ENCODE data around the gene NLRC3.
A peak's percentile ranks its signal among the peaks of the same experiment; 100 is the strongest.

The NLRC3 gene

GRCh38 chr16:3580251-3580651 is 3.0 kb upstream of the NLRC3 start:
- no peak for TF ChIP-seq CTCF (IDR thresholded peaks at IDR 0.05; ENCODE audit: borderline replicate concordance, insufficient read depth, low read depth, low read length)
- no peak overlapping the region for H3K4me3 ChIP-seq (ENCODE audit: low read depth, low read length)

DNA sequence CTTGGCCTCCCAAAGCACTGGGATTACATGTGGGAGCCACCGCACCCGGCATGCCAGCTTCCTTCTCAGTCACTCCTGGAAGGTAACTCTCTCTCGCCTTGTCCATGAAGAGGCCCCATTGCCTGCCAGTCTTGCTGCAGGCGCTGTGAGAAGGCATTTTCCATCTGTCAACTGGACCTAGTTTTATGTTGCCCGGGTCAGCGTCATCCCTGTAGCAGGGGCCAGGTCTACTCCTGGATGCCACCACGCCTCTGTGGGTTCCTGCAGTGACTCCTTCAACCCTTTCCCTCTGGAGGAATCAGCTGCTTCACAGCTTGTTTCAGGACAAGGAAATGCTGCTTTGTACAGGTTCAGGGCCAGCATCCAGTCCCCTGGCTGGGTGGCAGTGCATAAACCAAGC is 2.6 kb upstream of the NLRC3 start:
- no peak overlapping the region for H3K4me3 ChIP-seq (ENCODE audit: low read depth, low read length)
- TF ChIP-seq CTCF (IDR thresholded peaks at IDR 0.05; ENCODE audit: borderline replicate concordance, insufficient read depth, low read depth, low read length): no peak

DNA sequence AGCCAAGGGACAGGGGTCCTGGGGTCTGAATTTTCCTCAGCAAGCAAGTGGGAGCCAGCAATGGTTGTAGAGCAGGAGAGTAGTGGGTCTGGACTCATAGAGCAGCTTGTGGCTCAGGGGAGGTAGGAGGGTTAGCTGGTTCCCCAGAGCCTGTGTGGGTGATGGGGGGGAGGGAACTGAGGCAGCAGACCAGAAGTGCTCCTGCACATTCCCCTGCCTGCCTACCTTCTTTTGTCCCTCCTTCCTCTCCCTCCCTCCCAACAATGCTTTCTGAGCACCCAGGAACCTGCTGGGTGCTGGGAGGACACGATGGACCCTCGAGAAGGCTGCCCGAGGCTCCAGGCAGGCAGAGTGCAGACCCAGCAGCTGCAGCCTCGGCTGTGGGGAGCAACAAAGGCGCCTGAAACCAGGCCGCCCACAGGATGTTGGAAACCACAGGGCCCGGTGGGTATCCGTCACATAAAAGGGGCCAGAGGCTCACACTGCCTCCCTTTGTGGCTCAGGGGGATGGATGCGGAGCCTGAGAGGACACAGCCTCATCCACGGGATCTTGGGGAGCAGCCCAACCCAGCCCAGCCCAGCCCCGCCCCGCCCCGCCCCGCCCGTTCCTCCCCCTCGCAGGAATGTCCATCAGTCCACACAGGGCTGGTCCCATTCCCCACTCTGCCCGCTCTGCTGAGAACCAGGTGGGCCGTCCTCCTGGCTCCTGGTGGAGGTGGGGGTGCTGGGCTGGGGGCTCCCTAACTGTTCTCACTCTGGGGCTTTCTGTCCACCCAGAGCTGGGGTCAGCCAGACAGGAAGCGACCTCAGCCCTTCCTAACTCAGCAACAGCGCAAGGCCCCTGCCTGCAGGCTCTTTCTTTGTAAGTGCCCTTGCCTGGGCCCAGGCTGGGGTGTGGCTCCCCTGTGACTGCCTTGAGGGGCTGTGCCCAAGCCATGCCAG is 1.7 kb upstream of the NLRC3 start:
- no peak for TF ChIP-seq CTCF (IDR thresholded peaks at IDR 0.05; ENCODE audit: borderline replicate concordance, insufficient read depth, low read depth, low read length)
- H3K4me3 ChIP-seq (ENCODE audit: low read depth, low read length): peak overlapping the region; percentile 35

GRCh38 chr16:3578121-3578520 is 918 bp upstream of the NLRC3 start:
- H3K4me3 ChIP-seq (ENCODE audit: low read depth, low read length): peak overlapping the region; percentile 35

GRCh38 chr16:3576211-3576610 is 992 bp downstream of the NLRC3 start:
- peak overlapping the region; percentile 91 for H3K4me3 ChIP-seq (ENCODE audit: low read depth, low read length)
- TF ChIP-seq CTCF (IDR thresholded peaks at IDR 0.05; ENCODE audit: borderline replicate concordance, insufficient read depth, low read depth, low read length): no peak

More at GRCh38 chr16:3578121-3578520, 918 bp upstream of the NLRC3 start:
- TF ChIP-seq CTCF (IDR thresholded peaks at IDR 0.05; ENCODE audit: borderline replicate concordance, insufficient read depth, low read depth, low read length): no peak

GRCh38 chr16:3575491-3575890 is 1.7 kb downstream of the NLRC3 start:
- peak overlapping the region; percentile 91 for H3K4me3 ChIP-seq (ENCODE audit: low read depth, low read length)
- TF ChIP-seq CTCF (IDR thresholded peaks at IDR 0.05; ENCODE audit: borderline replicate concordance, insufficient read depth, low read depth, low read length): no peak

GRCh38 chr16:3574195-3574594 is 3.0 kb downstream of the NLRC3 start:
- no peak overlapping the region for H3K4me3 ChIP-seq (ENCODE audit: low read depth, low read length)
- no peak for TF ChIP-seq CTCF (IDR thresholded peaks at IDR 0.05; ENCODE audit: borderline replicate concordance, insufficient read depth, low read depth, low read length)

Measured in GM12875 (cell line).